Activated naive CD4-positive, alpha-beta T cell treated with anti-CD3 and anti-CD28 coated beads, Interleukin-2, amount 50 U/mL, for 16 hours (primary cell): ENCODE measurements around the gene SMARCC2.
"Not testable (repeated sequence)": the region's sequence is repeated elsewhere in the genome, so short reads cannot be mapped to it uniquely, and the experiment has no call there.

Source experiments
- DNase-seq: peaks from one replicate; pipeline ENCODE4 v3.0.0-alpha.2; 2020

The SMARCC2 gene

GRCh38 chr12:56118688-56119357, 70.5 kb downstream of the SMARCC2 start:
- DNase-seq = no peak

DNA sequence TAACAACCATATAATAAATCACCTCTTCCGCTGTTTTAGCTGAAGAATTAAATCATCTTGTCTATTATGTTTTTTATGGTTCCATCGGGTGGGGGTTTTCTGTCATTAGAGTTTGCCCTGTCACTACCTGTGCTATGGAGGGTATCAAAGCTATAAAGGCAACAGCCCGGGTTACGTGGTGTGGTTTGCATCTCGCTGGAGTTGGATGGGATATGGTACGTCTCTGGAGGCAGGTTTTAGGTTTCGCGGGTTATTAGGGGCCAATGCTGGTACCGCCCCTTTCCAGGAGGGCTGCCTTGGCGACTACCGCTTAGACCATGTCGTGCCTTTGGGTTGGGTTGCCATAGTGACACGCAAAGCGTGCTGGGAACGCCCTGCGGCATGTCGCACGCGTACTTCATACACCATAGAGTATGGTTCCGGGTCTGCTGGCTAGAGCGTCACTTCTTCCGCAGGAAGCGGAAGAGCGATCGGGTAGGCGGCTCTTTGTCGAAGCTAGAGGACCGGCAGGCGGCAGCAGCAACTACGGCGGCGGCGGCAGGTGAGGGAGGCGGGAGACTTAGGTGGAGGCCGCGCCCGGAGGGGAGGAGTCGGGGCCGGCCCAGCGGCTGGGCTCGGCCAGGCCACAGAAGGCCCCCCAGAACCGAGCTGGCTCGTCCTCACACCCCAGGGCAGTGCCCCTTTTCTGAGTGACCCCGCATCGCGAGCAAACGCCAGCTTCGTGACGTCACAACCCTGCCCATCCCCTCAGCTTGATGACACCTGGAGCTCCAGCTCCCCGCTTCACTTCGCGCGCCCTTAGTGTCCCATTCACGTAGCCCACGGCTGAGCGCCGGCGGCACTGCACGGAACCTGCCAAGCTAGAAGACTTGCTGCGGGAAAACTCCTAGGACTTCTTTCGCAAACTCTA, 71.2 kb downstream of the SMARCC2 start, which contains the start of gene ZC3H10:
Gene ZC3H10 (plus strand): TSS at position 489 of the 910 bp plus-strand sequence. CDS start 2,297 bp downstream, outside the sequence.
- DNase-seq = peak; percentile 96

- not testable (repeated sequence) for DNase-seq
Measured at GRCh38 chr12:56117082-56117706, 72.1 kb downstream of the SMARCC2 start.

- DNase-seq = peak; percentile 91
Measured at GRCh38 chr12:56116267-56117081, 72.8 kb downstream of the SMARCC2 start, which contains the start of gene RPL41. TSS of gene RPL41 (plus strand) at chr12:56116633.

DNA sequence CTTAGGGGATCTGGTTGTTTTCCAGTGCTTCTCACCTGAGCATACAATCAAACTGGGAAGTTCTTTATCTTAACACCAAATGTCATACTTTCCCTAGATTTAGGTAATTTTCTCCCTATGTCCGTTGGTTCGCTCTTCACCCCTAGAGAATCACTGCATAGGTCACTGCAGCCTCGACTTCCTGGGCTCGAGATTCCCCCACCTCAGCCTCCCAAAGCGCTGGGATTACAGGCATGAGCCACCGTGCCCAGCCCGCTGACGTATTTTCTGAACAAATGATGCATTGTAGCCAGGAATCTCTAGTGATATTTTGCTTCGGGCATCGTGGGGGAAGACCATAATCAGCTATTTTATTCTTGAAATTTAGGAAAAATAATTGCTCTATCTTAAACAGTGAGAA, 74.0 kb downstream of the SMARCC2 start:
- DNase-seq = no peak

GRCh38 chr12:56114084-56114483, 75.2 kb downstream of the SMARCC2 start:
- no peak for DNase-seq
